ENCODE results near the gene AIP.

Gene AIP

DNA sequence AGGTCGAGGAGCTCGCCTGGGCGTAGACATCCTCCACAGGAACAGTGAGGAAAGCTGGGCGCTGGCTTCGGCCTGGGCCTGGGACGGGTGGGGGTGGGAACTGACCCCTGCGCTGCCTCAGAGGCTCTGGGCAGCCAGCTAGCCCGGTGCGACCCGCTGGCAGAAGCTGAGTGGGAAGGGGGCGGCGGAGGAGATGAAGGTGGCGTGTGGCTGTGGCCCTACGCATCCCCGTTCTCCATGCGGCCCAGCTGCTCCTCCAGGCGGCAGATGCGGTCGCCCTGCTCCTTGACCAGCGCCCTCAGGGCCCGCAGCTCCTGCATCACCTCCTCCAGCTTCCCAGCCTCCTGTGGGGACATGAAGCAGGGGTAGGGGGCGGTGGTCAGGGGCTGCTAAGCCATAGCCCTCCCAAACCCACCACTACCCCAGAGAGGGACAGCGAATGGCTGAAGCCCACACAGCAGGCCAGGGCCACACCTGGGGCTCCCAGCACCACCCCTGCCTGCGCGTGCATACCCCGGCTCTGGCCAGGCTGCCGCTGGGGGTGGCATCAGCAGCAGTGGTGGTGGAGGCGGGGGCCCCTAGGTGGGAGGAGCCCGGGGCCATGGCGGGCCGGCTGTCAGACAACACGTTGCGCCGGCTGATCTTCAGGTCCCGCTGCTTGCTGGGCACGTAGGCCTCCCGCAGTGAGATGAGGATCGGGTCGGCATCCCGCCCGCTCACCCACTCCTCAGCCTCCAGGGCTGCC lies 44.5 kb upstream of the AIP start:
- no peaks in the 10 kb centered on the region for H3K27me3 ChIP-seq (ENCODE audit: control insufficient read depth in 2 of 2, insufficient read depth in 2 of 2, low read length in 2 of 2)
- peak overlapping the region; percentile 32 to 77 for H3K4me3 ChIP-seq (ENCODE audit: low read length in 2 of 2)
- no peaks in the 10 kb centered on the region for H3K9me3 ChIP-seq (ENCODE audit: control insufficient read depth in 2 of 2, low read length in 2 of 2)
- H3K4me1 ChIP-seq (ENCODE audit: control insufficient read depth in 2 of 2, insufficient read depth in 2 of 2, low read length in 2 of 2): peaks cover 17 to 24% of the 10 kb centered on the region in 2 donors
- H3K36me3 ChIP-seq (ENCODE audit: control insufficient read depth in 2 of 2, insufficient read depth in 2 of 2, low read length in 2 of 2): peaks cover 37 to 43% of the 10 kb centered on the region in 2 donors
- no peak overlapping the region for H3K9ac ChIP-seq (ENCODE audit: low read depth in 1 of 2, low read length in 2 of 2)
- H3K27ac ChIP-seq (ENCODE audit: low read depth in 2 of 2, low read length in 2 of 2): peak overlapping the region in 1 of 2 donors; percentile 87

- Histone ChIP-seq H3K36me3 (ENCODE audit: control insufficient read depth in 2 of 2, insufficient read depth in 2 of 2, low read length in 2 of 2) (peaks cover 24 to 32% of the 10 kb centered on the region in 2 donors), H3K27me3 (ENCODE audit: control insufficient read depth in 2 of 2, insufficient read depth in 2 of 2, low read length in 2 of 2) (no peaks in the 10 kb centered on the region), H3K4me1 (ENCODE audit: control insufficient read depth in 2 of 2, insufficient read depth in 2 of 2, low read length in 2 of 2) (peaks cover 17 to 24% of the 10 kb centered on the region in 2 donors), H3K4me3 (ENCODE audit: low read length in 2 of 2) (peak overlapping the region in 1 of 2 donors; percentile 44), H3K27ac (ENCODE audit: low read depth in 2 of 2, low read length in 2 of 2) (peak overlapping the region; percentile 26 to 61), H3K9ac (ENCODE audit: low read depth in 1 of 2, low read length in 2 of 2) (no peak overlapping the region), H3K9me3 (ENCODE audit: control insufficient read depth in 2 of 2, low read length in 2 of 2) (no peaks in the 10 kb centered on the region)
Measured at GRCh38 chr11:67439321-67440228, 43.3 kb upstream of the AIP start.

DNA sequence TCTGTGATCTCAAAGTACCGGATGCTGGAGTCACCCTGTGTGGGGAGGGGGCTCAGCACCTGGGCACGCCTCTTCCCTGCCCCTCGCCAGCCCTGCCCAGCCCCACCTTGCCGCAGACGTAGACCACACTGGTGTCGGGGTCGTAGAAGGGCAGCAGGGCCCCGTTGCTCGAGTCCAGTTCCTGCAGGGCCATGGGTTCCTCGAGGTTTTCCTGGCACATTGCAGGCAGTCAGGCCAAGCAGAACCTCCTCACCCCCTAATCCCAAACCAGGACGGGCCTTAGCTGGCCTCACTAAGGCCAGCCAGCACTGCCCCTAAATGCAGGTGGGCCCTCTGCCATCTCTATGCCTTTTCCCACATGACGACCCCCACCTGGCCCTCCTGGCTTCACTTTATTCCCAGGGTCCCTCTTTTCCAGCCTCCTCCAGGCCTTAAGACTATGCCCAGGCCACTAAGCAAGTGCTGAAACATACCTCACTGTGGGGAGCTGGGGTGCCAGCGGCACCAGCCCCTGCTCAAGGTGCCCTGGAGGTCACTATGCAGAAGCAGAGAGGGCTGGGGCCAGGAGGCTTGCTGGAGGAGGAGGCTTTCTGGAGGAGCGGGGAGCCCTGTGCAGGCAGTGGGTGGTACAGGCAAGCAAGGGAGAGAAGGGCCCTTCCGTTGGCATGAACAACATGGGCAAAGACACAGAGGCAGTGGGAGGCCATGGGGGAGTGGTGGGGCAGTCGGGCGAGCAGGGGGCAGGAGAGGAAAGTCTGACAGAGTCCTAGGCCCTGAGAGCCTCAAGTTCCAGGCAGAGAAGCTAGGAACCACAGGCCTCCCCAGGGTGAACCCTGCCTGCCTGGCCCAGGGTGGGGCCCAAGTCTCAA lies 42.4 kb upstream of the AIP start:
- Histone ChIP-seq H3K27ac (ENCODE audit: low read depth in 2 of 2, low read length in 2 of 2) (peak overlapping the region in 1 of 2 donors; percentile 61), H3K27me3 (ENCODE audit: control insufficient read depth in 2 of 2, insufficient read depth in 2 of 2, low read length in 2 of 2) (no peaks in the 10 kb centered on the region), H3K4me1 (ENCODE audit: control insufficient read depth in 2 of 2, insufficient read depth in 2 of 2, low read length in 2 of 2) (peaks cover 17 to 29% of the 10 kb centered on the region in 2 donors), H3K9ac (ENCODE audit: low read depth in 1 of 2, low read length in 2 of 2) (no peak overlapping the region), H3K4me3 (ENCODE audit: low read length in 2 of 2) (no peak overlapping the region), H3K36me3 (ENCODE audit: control insufficient read depth in 2 of 2, insufficient read depth in 2 of 2, low read length in 2 of 2) (peaks cover 24 to 25% of the 10 kb centered on the region in 2 donors), H3K9me3 (ENCODE audit: control insufficient read depth in 2 of 2, low read length in 2 of 2) (no peaks in the 10 kb centered on the region)

DNA sequence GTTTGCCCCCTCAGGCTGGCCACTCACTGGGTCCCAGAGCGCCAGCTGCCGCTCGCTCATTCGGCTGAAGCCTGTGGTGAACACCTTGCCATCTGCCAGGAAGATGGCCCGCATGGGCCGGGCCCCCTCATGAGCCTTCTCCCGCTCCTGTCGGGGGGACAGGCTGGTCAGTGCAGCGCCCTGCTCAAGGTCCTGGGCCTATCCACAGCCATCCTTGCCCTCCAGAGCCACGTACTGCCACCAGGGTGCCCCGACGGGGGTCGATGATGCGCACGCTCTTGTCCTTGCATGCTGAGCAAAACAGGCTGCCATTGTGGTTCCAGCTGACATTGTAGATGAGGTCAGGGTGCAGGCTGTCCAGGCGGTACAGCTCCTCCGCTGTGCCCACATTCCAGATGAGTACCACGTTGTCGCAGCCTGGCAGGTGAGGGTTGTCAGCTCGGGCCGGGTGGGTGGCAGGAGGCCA lies 41.7 kb upstream of the AIP start:
- no peak overlapping the region for H3K4me3 ChIP-seq (ENCODE audit: low read length in 2 of 2)
- peaks cover 18 to 28% of the 10 kb centered on the region in 2 donors for H3K4me1 ChIP-seq (ENCODE audit: control insufficient read depth in 2 of 2, insufficient read depth in 2 of 2, low read length in 2 of 2)
- H3K36me3 ChIP-seq (ENCODE audit: control insufficient read depth in 2 of 2, insufficient read depth in 2 of 2, low read length in 2 of 2): peaks cover 20 to 24% of the 10 kb centered on the region in 2 donors
- no peaks in the 10 kb centered on the region for H3K27me3 ChIP-seq (ENCODE audit: control insufficient read depth in 2 of 2, insufficient read depth in 2 of 2, low read length in 2 of 2)
- H3K27ac ChIP-seq (ENCODE audit: low read depth in 2 of 2, low read length in 2 of 2): no peak overlapping the region
- H3K9ac ChIP-seq (ENCODE audit: low read depth in 1 of 2, low read length in 2 of 2): no peak overlapping the region
- H3K9me3 ChIP-seq (ENCODE audit: control insufficient read depth in 2 of 2, low read length in 2 of 2): no peaks in the 10 kb centered on the region

GRCh38 chr11:67441731-67442351 lies 41.0 kb upstream of the AIP start:
- peak overlapping the region; percentile 83 to 96 for H3K9ac ChIP-seq (ENCODE audit: low read depth in 1 of 2, low read length in 2 of 2)
- peaks cover 19 to 27% of the 10 kb centered on the region in 2 donors for H3K4me1 ChIP-seq (ENCODE audit: control insufficient read depth in 2 of 2, insufficient read depth in 2 of 2, low read length in 2 of 2)
- H3K27ac ChIP-seq (ENCODE audit: low read depth in 2 of 2, low read length in 2 of 2): peak overlapping the region in 1 of 2 donors; percentile 16
- H3K9me3 ChIP-seq (ENCODE audit: control insufficient read depth in 2 of 2, low read length in 2 of 2): no peaks in the 10 kb centered on the region
- peaks cover 20 to 24% of the 10 kb centered on the region in 2 donors for H3K36me3 ChIP-seq (ENCODE audit: control insufficient read depth in 2 of 2, insufficient read depth in 2 of 2, low read length in 2 of 2)
- peak overlapping the region; percentile 76 to 88 for H3K4me3 ChIP-seq (ENCODE audit: low read length in 2 of 2)
- H3K27me3 ChIP-seq (ENCODE audit: control insufficient read depth in 2 of 2, insufficient read depth in 2 of 2, low read length in 2 of 2): no peaks in the 10 kb centered on the region

DNA sequence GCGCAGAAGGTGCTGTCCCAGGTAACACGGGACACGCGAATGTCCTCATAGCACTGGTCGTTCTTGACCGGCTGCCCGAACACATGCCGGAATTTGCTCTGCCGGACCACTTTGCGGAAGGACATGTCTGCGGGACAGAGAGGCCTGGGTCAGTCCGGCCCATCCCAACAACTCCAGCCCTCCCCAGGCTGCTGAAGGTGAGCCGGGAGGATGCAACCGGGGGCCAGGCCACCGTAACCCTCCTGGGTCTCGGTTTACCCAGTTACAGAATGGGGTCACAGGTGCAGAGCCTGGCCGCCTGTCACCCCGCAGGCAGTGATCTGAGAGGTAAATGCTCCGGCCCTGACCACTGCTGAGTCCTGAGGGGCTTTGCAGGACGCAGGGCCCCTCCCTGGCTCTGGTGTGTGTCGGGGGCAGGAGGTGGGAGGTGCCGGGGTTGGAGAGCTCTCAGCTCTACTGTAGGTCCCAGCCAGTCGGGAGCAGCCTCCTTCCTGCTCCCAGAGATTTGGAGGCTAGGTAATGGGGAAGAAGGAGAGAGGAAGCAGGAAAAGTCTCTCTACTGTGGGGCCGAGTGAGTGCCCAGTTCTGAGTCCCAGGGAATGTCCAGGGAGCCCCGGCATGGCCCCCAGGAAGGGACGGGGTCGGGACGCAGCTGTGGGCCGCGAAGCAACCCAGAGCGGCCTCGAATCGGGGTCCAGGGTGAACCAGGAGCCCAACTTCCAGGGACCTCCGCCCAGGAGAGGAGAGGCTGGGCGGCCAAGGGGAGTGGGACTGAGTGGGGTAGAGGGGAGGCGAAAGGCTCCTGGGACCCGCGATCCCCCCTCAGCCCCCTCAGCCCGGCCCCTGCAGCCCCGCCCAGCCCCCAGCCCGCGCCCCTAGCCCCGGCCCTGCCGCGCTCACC lies 40.1 kb upstream of the AIP start:
- H3K4me1 ChIP-seq (ENCODE audit: control insufficient read depth in 2 of 2, insufficient read depth in 2 of 2, low read length in 2 of 2): peaks cover 19 to 27% of the 10 kb centered on the region in 2 donors
- no peaks in the 10 kb centered on the region for H3K27me3 ChIP-seq (ENCODE audit: control insufficient read depth in 2 of 2, insufficient read depth in 2 of 2, low read length in 2 of 2)
- H3K4me3 ChIP-seq (ENCODE audit: low read length in 2 of 2): peak overlapping the region; percentile 76 to 88
- peak overlapping the region; percentile 83 to 96 for H3K9ac ChIP-seq (ENCODE audit: low read depth in 1 of 2, low read length in 2 of 2)
- peak overlapping the region; percentile 86 to 90 for H3K27ac ChIP-seq (ENCODE audit: low read depth in 2 of 2, low read length in 2 of 2)
- peaks cover 18 to 21% of the 10 kb centered on the region in 2 donors for H3K36me3 ChIP-seq (ENCODE audit: control insufficient read depth in 2 of 2, insufficient read depth in 2 of 2, low read length in 2 of 2)
- no peaks in the 10 kb centered on the region for H3K9me3 ChIP-seq (ENCODE audit: control insufficient read depth in 2 of 2, low read length in 2 of 2)

DNA sequence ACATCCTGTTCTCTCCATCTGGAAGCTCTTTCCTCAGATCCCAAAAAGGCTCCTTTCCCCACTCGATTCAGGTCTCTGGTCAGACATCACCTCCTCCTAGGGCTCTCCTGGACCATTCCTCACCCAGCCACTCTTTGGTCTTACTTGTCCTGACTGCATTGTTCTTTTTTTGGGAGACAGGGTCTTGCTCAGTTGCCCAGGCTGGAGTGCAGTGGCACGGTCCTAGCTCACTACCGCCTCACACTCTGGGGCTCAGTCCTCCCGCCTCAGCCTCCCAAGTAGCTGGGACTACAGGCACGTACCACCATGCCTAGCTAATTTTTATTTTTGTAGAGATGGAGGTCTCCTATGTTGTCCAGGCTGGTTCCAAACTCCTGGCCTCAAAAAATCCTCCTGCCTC lies 37.3 kb upstream of the AIP start:
- Histone ChIP-seq H3K27ac (ENCODE audit: low read depth in 2 of 2, low read length in 2 of 2) (no peak overlapping the region), H3K9me3 (ENCODE audit: control insufficient read depth in 2 of 2, low read length in 2 of 2) (no peaks in the 10 kb centered on the region), H3K4me3 (ENCODE audit: low read length in 2 of 2) (no peak overlapping the region), H3K4me1 (ENCODE audit: control insufficient read depth in 2 of 2, insufficient read depth in 2 of 2, low read length in 2 of 2) (peaks cover 16 to 19% of the 10 kb centered on the region in 2 donors), H3K36me3 (ENCODE audit: control insufficient read depth in 2 of 2, insufficient read depth in 2 of 2, low read length in 2 of 2) (peaks cover 11% of the 10 kb centered on the region in 2 donors), H3K9ac (ENCODE audit: low read depth in 1 of 2, low read length in 2 of 2) (no peak overlapping the region), H3K27me3 (ENCODE audit: control insufficient read depth in 2 of 2, insufficient read depth in 2 of 2, low read length in 2 of 2) (no peaks in the 10 kb centered on the region)

GRCh38 chr11:67448220-67448609 lies 34.6 kb upstream of the AIP start:
- Histone ChIP-seq H3K36me3 (ENCODE audit: control insufficient read depth in 2 of 2, insufficient read depth in 2 of 2, low read length in 2 of 2) (no peaks in the 10 kb centered on the region), H3K9ac (ENCODE audit: low read depth in 1 of 2, low read length in 2 of 2) (no peak overlapping the region), H3K27me3 (ENCODE audit: control insufficient read depth in 2 of 2, insufficient read depth in 2 of 2, low read length in 2 of 2) (no peaks in the 10 kb centered on the region), H3K27ac (ENCODE audit: low read depth in 2 of 2, low read length in 2 of 2) (no peak overlapping the region), H3K4me3 (ENCODE audit: low read length in 2 of 2) (no peak overlapping the region), H3K9me3 (ENCODE audit: control insufficient read depth in 2 of 2, low read length in 2 of 2) (no peaks in the 10 kb centered on the region), H3K4me1 (ENCODE audit: control insufficient read depth in 2 of 2, insufficient read depth in 2 of 2, low read length in 2 of 2) (peaks cover 2 to 5% of the 10 kb centered on the region in 2 donors)

Data from mucosa of rectum (tissue), 2 donors.